ENCODE measurements around the gene SLC30A7.

The SLC30A7 gene

GRCh38 chr1:101000131-101000873, 104.4 kb downstream of the SLC30A7 start:
- H3K9me3 ChIP-seq (ENCODE audit: control insufficient read depth, insufficient read depth, low read length), result no peaks in the 10 kb centered on the region
- no peaks in the 10 kb centered on the region for H3K27me3 ChIP-seq (ENCODE audit: control insufficient read depth, insufficient read depth, low read length)
- no peak overlapping the region for H3K4me3 ChIP-seq (ENCODE audit: low read depth, low read length)
- peaks cover 2% of the 10 kb centered on the region for H3K36me3 ChIP-seq (ENCODE audit: control insufficient read depth, insufficient read depth, low read length)
- no peak overlapping the region for H3K9ac ChIP-seq (ENCODE audit: low read depth, low read length)
- peaks cover 6% of the 10 kb centered on the region for H3K4me1 ChIP-seq (ENCODE audit: control insufficient read depth, insufficient read depth, low read length)

GRCh38 chr1:101002551-101002950, 106.7 kb downstream of the SLC30A7 start:
- Histone ChIP-seq H3K9ac (ENCODE audit: low read depth, low read length) (no peak overlapping the region), H3K9me3 (ENCODE audit: control insufficient read depth, insufficient read depth, low read length) (no peaks in the 10 kb centered on the region), H3K36me3 (ENCODE audit: control insufficient read depth, insufficient read depth, low read length) (peaks cover 2% of the 10 kb centered on the region), H3K4me1 (ENCODE audit: control insufficient read depth, insufficient read depth, low read length) (peaks cover 6% of the 10 kb centered on the region), H3K27me3 (ENCODE audit: control insufficient read depth, insufficient read depth, low read length) (no peaks in the 10 kb centered on the region), H3K4me3 (ENCODE audit: low read depth, low read length) (no peak overlapping the region)

- Histone ChIP-seq H3K27me3 (ENCODE audit: control insufficient read depth, insufficient read depth, low read length) (no peaks in the 10 kb centered on the region), H3K36me3 (ENCODE audit: control insufficient read depth, insufficient read depth, low read length) (peaks cover under 1% of the 10 kb centered on the region), H3K9me3 (ENCODE audit: control insufficient read depth, insufficient read depth, low read length) (no peaks in the 10 kb centered on the region), H3K4me1 (ENCODE audit: control insufficient read depth, insufficient read depth, low read length) (peaks cover 6% of the 10 kb centered on the region), H3K9ac (ENCODE audit: low read depth, low read length) (no peak overlapping the region), H3K4me3 (ENCODE audit: low read depth, low read length) (no peak overlapping the region)
Observed at GRCh38 chr1:101003012-101003650, 107.2 kb downstream of the SLC30A7 start.

GRCh38 chr1:101004061-101004460, 108.2 kb downstream of the SLC30A7 start:
- Histone ChIP-seq H3K4me3 (ENCODE audit: low read depth, low read length) (no peak overlapping the region), H3K27me3 (ENCODE audit: control insufficient read depth, insufficient read depth, low read length) (no peaks in the 10 kb centered on the region), H3K4me1 (ENCODE audit: control insufficient read depth, insufficient read depth, low read length) (peaks cover 6% of the 10 kb centered on the region), H3K36me3 (ENCODE audit: control insufficient read depth, insufficient read depth, low read length) (no peaks in the 10 kb centered on the region), H3K9ac (ENCODE audit: low read depth, low read length) (no peak overlapping the region), H3K9me3 (ENCODE audit: control insufficient read depth, insufficient read depth, low read length) (no peaks in the 10 kb centered on the region)

- H3K27me3 ChIP-seq (ENCODE audit: control insufficient read depth, insufficient read depth, low read length), result no peaks in the 10 kb centered on the region
Observed at GRCh38 chr1:101004670-101005069, 108.8 kb downstream of the SLC30A7 start.

GRCh38 chr1:101005183-101005582, 109.3 kb downstream of the SLC30A7 start:
- Histone ChIP-seq H3K4me3 (ENCODE audit: low read depth, low read length) (no peak overlapping the region), H3K9ac (ENCODE audit: low read depth, low read length) (no peak overlapping the region), H3K9me3 (ENCODE audit: control insufficient read depth, insufficient read depth, low read length) (no peaks in the 10 kb centered on the region), H3K36me3 (ENCODE audit: control insufficient read depth, insufficient read depth, low read length) (no peaks in the 10 kb centered on the region), H3K4me1 (ENCODE audit: control insufficient read depth, insufficient read depth, low read length) (peaks cover 6% of the 10 kb centered on the region), H3K27me3 (ENCODE audit: control insufficient read depth, insufficient read depth, low read length) (no peaks in the 10 kb centered on the region)

More at GRCh38 chr1:101004670-101005069, 108.8 kb downstream of the SLC30A7 start:
- peaks cover 6% of the 10 kb centered on the region for H3K4me1 ChIP-seq (ENCODE audit: control insufficient read depth, insufficient read depth, low read length)
- no peak overlapping the region for H3K4me3 ChIP-seq (ENCODE audit: low read depth, low read length)
- no peaks in the 10 kb centered on the region for H3K9me3 ChIP-seq (ENCODE audit: control insufficient read depth, insufficient read depth, low read length)
- no peaks in the 10 kb centered on the region for H3K36me3 ChIP-seq (ENCODE audit: control insufficient read depth, insufficient read depth, low read length)
- H3K9ac ChIP-seq (ENCODE audit: low read depth, low read length), result no peak overlapping the region

- Histone ChIP-seq H3K27me3 (ENCODE audit: control insufficient read depth, insufficient read depth, low read length) (no peaks in the 10 kb centered on the region), H3K4me3 (ENCODE audit: low read depth, low read length) (no peak overlapping the region), H3K36me3 (ENCODE audit: control insufficient read depth, insufficient read depth, low read length) (no peaks in the 10 kb centered on the region), H3K9ac (ENCODE audit: low read depth, low read length) (no peak overlapping the region), H3K4me1 (ENCODE audit: control insufficient read depth, insufficient read depth, low read length) (peaks cover 6% of the 10 kb centered on the region), H3K9me3 (ENCODE audit: control insufficient read depth, insufficient read depth, low read length) (no peaks in the 10 kb centered on the region)
Observed at GRCh38 chr1:101005871-101006270, 110.0 kb downstream of the SLC30A7 start.

- H3K27me3 ChIP-seq (ENCODE audit: control insufficient read depth, insufficient read depth, low read length), result no peaks in the 10 kb centered on the region
- no peaks in the 10 kb centered on the region for H3K36me3 ChIP-seq (ENCODE audit: control insufficient read depth, insufficient read depth, low read length)
- H3K4me1 ChIP-seq (ENCODE audit: control insufficient read depth, insufficient read depth, low read length), result peaks cover 6% of the 10 kb centered on the region
- H3K9me3 ChIP-seq (ENCODE audit: control insufficient read depth, insufficient read depth, low read length), result no peaks in the 10 kb centered on the region
- H3K9ac ChIP-seq (ENCODE audit: low read depth, low read length), result no peak overlapping the region
- no peak overlapping the region for H3K4me3 ChIP-seq (ENCODE audit: low read depth, low read length)
Observed at GRCh38 chr1:101006553-101006952, 110.7 kb downstream of the SLC30A7 start.

- H3K36me3 ChIP-seq (ENCODE audit: control insufficient read depth, insufficient read depth, low read length), result no peaks in the 10 kb centered on the region
- no peaks in the 10 kb centered on the region for H3K9me3 ChIP-seq (ENCODE audit: control insufficient read depth, insufficient read depth, low read length)
- H3K4me1 ChIP-seq (ENCODE audit: control insufficient read depth, insufficient read depth, low read length), result no peaks in the 10 kb centered on the region
- H3K27me3 ChIP-seq (ENCODE audit: control insufficient read depth, insufficient read depth, low read length), result no peaks in the 10 kb centered on the region
- no peak overlapping the region for H3K4me3 ChIP-seq (ENCODE audit: low read depth, low read length)
- H3K9ac ChIP-seq (ENCODE audit: low read depth, low read length), result no peak overlapping the region
Observed at GRCh38 chr1:101008229-101008834, 112.4 kb downstream of the SLC30A7 start.

- no peaks in the 10 kb centered on the region for H3K36me3 ChIP-seq (ENCODE audit: control insufficient read depth, insufficient read depth, low read length)
- H3K9ac ChIP-seq (ENCODE audit: low read depth, low read length), result no peak overlapping the region
Observed at GRCh38 chr1:101013776-101014175, 117.9 kb downstream of the SLC30A7 start.

GRCh38 chr1:101017448-101017847, 121.6 kb downstream of the SLC30A7 start:
- Histone ChIP-seq H3K4me1 (ENCODE audit: control insufficient read depth, insufficient read depth, low read length) (no peaks in the 10 kb centered on the region), H3K27me3 (ENCODE audit: control insufficient read depth, insufficient read depth, low read length) (no peaks in the 10 kb centered on the region), H3K9me3 (ENCODE audit: control insufficient read depth, insufficient read depth, low read length) (no peaks in the 10 kb centered on the region), H3K4me3 (ENCODE audit: low read depth, low read length) (no peak overlapping the region), H3K9ac (ENCODE audit: low read depth, low read length) (no peak overlapping the region), H3K36me3 (ENCODE audit: control insufficient read depth, insufficient read depth, low read length) (no peaks in the 10 kb centered on the region)

More at GRCh38 chr1:101013776-101014175, 117.9 kb downstream of the SLC30A7 start:
- H3K4me1 ChIP-seq (ENCODE audit: control insufficient read depth, insufficient read depth, low read length), result no peaks in the 10 kb centered on the region
- no peaks in the 10 kb centered on the region for H3K27me3 ChIP-seq (ENCODE audit: control insufficient read depth, insufficient read depth, low read length)
- no peak overlapping the region for H3K4me3 ChIP-seq (ENCODE audit: low read depth, low read length)
- H3K9me3 ChIP-seq (ENCODE audit: control insufficient read depth, insufficient read depth, low read length), result no peaks in the 10 kb centered on the region

- no peak overlapping the region for H3K4me3 ChIP-seq (ENCODE audit: low read depth, low read length)
- no peaks in the 10 kb centered on the region for H3K27me3 ChIP-seq (ENCODE audit: control insufficient read depth, insufficient read depth, low read length)
- H3K9ac ChIP-seq (ENCODE audit: low read depth, low read length), result no peak overlapping the region
- no peaks in the 10 kb centered on the region for H3K9me3 ChIP-seq (ENCODE audit: control insufficient read depth, insufficient read depth, low read length)
- no peaks in the 10 kb centered on the region for H3K36me3 ChIP-seq (ENCODE audit: control insufficient read depth, insufficient read depth, low read length)
- no peaks in the 10 kb centered on the region for H3K4me1 ChIP-seq (ENCODE audit: control insufficient read depth, insufficient read depth, low read length)
Observed at GRCh38 chr1:101022294-101022693, 126.4 kb downstream of the SLC30A7 start.
